Fibroblast of lung (primary cell): Measurements from ENCODE around the gene OR2B2.

Experiments used
- CTCF ChIP-seq, 2 donors: IDR thresholded peaks in 1 of 2; conservative IDR thresholded peaks in 1 of 2; 1 replicate in 1 of 2; 2 replicates in 1 of 2; pipeline ENCODE4 v1.5.1; 2011 to 2012; ENCODE audit warnings: low read length in 2 of 2, control low read depth in 1 of 2, inconsistent platforms in 1 of 2, low read depth in 1 of 2, mild to moderate bottlenecking in 1 of 2
- EZH2 ChIP-seq: IDR thresholded peaks from 2 replicates; pipeline ENCODE4 v1.5.1; 2012; ENCODE audit warnings: low read length, control low read depth, mild to moderate bottlenecking; ENCODE audit errors: missing control alignments

GRCh38 chr6:27883136-27883535 lies 29.1 kb downstream of the OR2B2 start:
- TF ChIP-seq CTCF (conservative IDR thresholded peaks at IDR 0.05 in 1 of 2, IDR thresholded peaks at IDR 0.05 in 1 of 2; ENCODE audit: low read depth in 1 of 2, low read length in 2 of 2) (no peak), EZH2 (no peak)
